Endothelial cell (in vitro differentiated cells): ENCODE data around the gene PPP1R13L. TPM values are rescaled to one million over a fixed set of nuclear protein-coding genes. Genes with fewer than 3 reads are reported as not detected.
"Not testable (repeated sequence)": the region's sequence is repeated elsewhere in the genome, so short reads cannot be mapped to it uniquely, and the experiment has no call there.

Source experiments
- DNase-seq: peaks from one replicate; pipeline ENCODE4 v3.0.0; 2021; ENCODE audit warnings: low spot score
- H3K27ac Mint-ChIP-seq: one replicate; pipeline ENCODE4 v1.8.0; 2021; ENCODE audit warnings: mixed read lengths, inconsistent platforms; ENCODE audit not compliant: unreplicated experiment
- H3K27me3 Mint-ChIP-seq: one replicate; pipeline ENCODE4 v1.8.0; 2021; ENCODE audit warnings: mild to moderate bottlenecking, moderate library complexity, mixed read lengths, inconsistent platforms; ENCODE audit not compliant: unreplicated experiment
- H3K36me3 Mint-ChIP-seq: one replicate; pipeline ENCODE4 v1.8.0; 2021; ENCODE audit warnings: mild to moderate bottlenecking, low read depth, mixed read lengths, inconsistent platforms; ENCODE audit not compliant: unreplicated experiment
- H3K4me1 Mint-ChIP-seq: one replicate; pipeline ENCODE4 v1.8.0; 2021; ENCODE audit warnings: mild to moderate bottlenecking, mixed read lengths, inconsistent platforms; ENCODE audit not compliant: unreplicated experiment
- H3K4me3 Mint-ChIP-seq: one replicate; pipeline ENCODE4 v1.8.0; 2021; ENCODE audit warnings: mild to moderate bottlenecking, mixed read lengths, inconsistent platforms; ENCODE audit not compliant: unreplicated experiment
- H3K9me3 Mint-ChIP-seq: one replicate; pipeline ENCODE4 v1.8.0; 2021; ENCODE audit warnings: mixed read lengths, inconsistent platforms; ENCODE audit not compliant: unreplicated experiment
- total RNA-seq: library from RNA; stranded (reverse); fragmentation: NEBNext Ultra II Directional; extraction: Animal tissue kit (Norgen Biotek cat#: 25700); gene quantifications from one replicate; pipeline ENCODE4 v1.2.1, GENCODE V29; 2021; ENCODE audit not compliant: unreplicated experiment
- TF ChIP-seq, protein P1 (sequence below): fragments of 200-600 bp; sonication (generic); IDR thresholded peaks from one replicate; pipeline ENCODE4 v1.5.0; 2021; ENCODE audit warnings: antibody characterized with exemption; ENCODE audit not compliant: unreplicated experiment

Gene PPP1R13L
- total RNA-seq, 1 donor from 2014 or later = 13.2 TPM

GRCh38 chr19:45440873-45441654 is 36.2 kb upstream of the PPP1R13L start:
- DNase-seq = peak; percentile 33
- Mint-ChIP-seq H3K4me1 (peaks cover 38% of the 10 kb centered on the region), H3K4me3 (peak overlapping the region; percentile 90), H3K36me3 (peaks cover 9% of the 10 kb centered on the region), H3K27me3 (peaks cover 21% of the 10 kb centered on the region), H3K27ac (peak overlapping the region; percentile 76), H3K9me3 (no peaks in the 10 kb centered on the region)
- TF ChIP-seq, protein P1, sequence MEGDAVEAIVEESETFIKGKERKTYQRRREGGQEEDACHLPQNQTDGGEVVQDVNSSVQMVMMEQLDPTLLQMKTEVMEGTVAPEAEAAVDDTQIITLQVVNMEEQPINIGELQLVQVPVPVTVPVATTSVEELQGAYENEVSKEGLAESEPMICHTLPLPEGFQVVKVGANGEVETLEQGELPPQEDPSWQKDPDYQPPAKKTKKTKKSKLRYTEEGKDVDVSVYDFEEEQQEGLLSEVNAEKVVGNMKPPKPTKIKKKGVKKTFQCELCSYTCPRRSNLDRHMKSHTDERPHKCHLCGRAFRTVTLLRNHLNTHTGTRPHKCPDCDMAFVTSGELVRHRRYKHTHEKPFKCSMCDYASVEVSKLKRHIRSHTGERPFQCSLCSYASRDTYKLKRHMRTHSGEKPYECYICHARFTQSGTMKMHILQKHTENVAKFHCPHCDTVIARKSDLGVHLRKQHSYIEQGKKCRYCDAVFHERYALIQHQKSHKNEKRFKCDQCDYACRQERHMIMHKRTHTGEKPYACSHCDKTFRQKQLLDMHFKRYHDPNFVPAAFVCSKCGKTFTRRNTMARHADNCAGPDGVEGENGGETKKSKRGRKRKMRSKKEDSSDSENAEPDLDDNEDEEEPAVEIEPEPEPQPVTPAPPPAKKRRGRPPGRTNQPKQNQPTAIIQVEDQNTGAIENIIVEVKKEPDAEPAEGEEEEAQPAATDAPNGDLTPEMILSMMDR = no peak

DNA sequence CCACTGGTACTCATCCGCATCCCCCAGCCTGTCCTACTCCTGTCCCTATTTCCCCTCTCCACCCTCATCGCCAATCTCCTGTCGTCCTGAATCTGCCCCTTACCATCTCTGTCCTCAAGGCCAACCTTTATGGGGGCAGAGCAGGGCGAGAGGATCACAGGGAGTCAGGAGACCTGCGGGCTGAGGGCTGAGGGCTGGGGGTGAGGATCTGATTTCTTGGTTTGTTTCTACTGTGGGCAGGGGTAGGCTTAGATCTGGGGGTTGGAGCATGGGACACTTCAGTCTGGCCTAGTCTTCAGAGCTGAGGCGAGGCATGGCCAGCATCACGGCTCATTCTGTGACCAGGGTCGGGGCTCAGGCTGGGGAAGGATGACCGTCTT is 35.4 kb upstream of the PPP1R13L start:
- no peaks in the 10 kb centered on the region for H3K9me3 Mint-ChIP-seq
- H3K27me3 Mint-ChIP-seq = peaks cover 16% of the 10 kb centered on the region
- H3K4me3 Mint-ChIP-seq = peak overlapping the region; percentile 90
- peaks cover 34% of the 10 kb centered on the region for H3K4me1 Mint-ChIP-seq
- peak overlapping the region; percentile 72 for H3K27ac Mint-ChIP-seq
- DNase-seq = no peak
- H3K36me3 Mint-ChIP-seq = peaks cover 5% of the 10 kb centered on the region
- TF ChIP-seq, protein P1 = no peak

- H3K4me1 Mint-ChIP-seq = peaks cover 29% of the 10 kb centered on the region
- no peaks in the 10 kb centered on the region for H3K9me3 Mint-ChIP-seq
- TF ChIP-seq, protein P1 = peak; percentile 100
- peak; percentile 84 for DNase-seq
- H3K4me3 Mint-ChIP-seq = peak overlapping the region; percentile 90
- H3K27ac Mint-ChIP-seq = no peak overlapping the region
- peaks cover 14% of the 10 kb centered on the region for H3K27me3 Mint-ChIP-seq
- H3K36me3 Mint-ChIP-seq = peaks cover 2% of the 10 kb centered on the region
These were observed 34.8 kb upstream of the PPP1R13L start for GRCh38 chr19:45439569-45440258.

GRCh38 chr19:45439190-45439568 is 34.3 kb upstream of the PPP1R13L start:
- H3K4me1 Mint-ChIP-seq = peaks cover 25% of the 10 kb centered on the region
- no peak overlapping the region for H3K4me3 Mint-ChIP-seq
- peaks cover 12% of the 10 kb centered on the region for H3K27me3 Mint-ChIP-seq
- DNase-seq = no peak
- TF ChIP-seq, protein P1 = no peak
- no peaks in the 10 kb centered on the region for H3K9me3 Mint-ChIP-seq
- peaks cover 2% of the 10 kb centered on the region for H3K36me3 Mint-ChIP-seq
- no peak overlapping the region for H3K27ac Mint-ChIP-seq

- Mint-ChIP-seq H3K27me3 (peaks cover 10% of the 10 kb centered on the region), H3K9me3 (no peaks in the 10 kb centered on the region), H3K36me3 (no peaks in the 10 kb centered on the region), H3K4me3 (no peak overlapping the region), H3K4me1 (peaks cover 15% of the 10 kb centered on the region), H3K27ac (no peak overlapping the region)
- DNase-seq = no peak
- TF ChIP-seq, protein P1 = no peak
These were observed 32.5 kb upstream of the PPP1R13L start for GRCh38 chr19:45437328-45437727.

- H3K9me3 Mint-ChIP-seq, H3K4me3 Mint-ChIP-seq, H3K4me1 Mint-ChIP-seq, H3K27ac Mint-ChIP-seq, DNase-seq, H3K36me3 Mint-ChIP-seq, H3K27me3 Mint-ChIP-seq: not testable (repeated sequence)
These were observed 27.7 kb upstream of the PPP1R13L start for GRCh38 chr19:45432543-45432942.

GRCh38 chr19:45431008-45431407 is 26.1 kb upstream of the PPP1R13L start:
- DNase-seq, H3K27me3 Mint-ChIP-seq, H3K4me3 Mint-ChIP-seq, H3K27ac Mint-ChIP-seq, H3K9me3 Mint-ChIP-seq, H3K36me3 Mint-ChIP-seq, H3K4me1 Mint-ChIP-seq: not testable (repeated sequence)
